HUES64 (cell line): ENCODE measurements around the gene RRAS2.

Experiments used
- H3K27ac ChIP-seq: 2 replicates; pipeline ENCODE4 v1.7.0; 2013; ENCODE audit warnings: low read depth, low read length, inconsistent platforms
- H3K27me3 ChIP-seq: 2 replicates; pipeline ENCODE4 v1.6.1; 2013; ENCODE audit warnings: mild to moderate bottlenecking, low read length; ENCODE audit not compliant: insufficient read depth
- H3K36me3 ChIP-seq: 2 replicates; pipeline ENCODE4 v1.6.1; 2013; ENCODE audit warnings: mild to moderate bottlenecking, low read length; ENCODE audit not compliant: insufficient read depth
- H3K4me1 ChIP-seq: 2 replicates; pipeline ENCODE4 v1.6.1; 2013; ENCODE audit warnings: mild to moderate bottlenecking, low read length, moderate library complexity; ENCODE audit not compliant: insufficient read depth
- H3K4me3 ChIP-seq: 2 replicates; pipeline ENCODE4 v1.5.1; 2013; ENCODE audit warnings: mild to moderate bottlenecking, low read length, moderate library complexity
- H3K9ac ChIP-seq: 2 replicates; pipeline ENCODE4 v1.6.1; 2013; ENCODE audit warnings: mild to moderate bottlenecking, low read depth, low read length
- H3K9me3 ChIP-seq: 2 replicates; pipeline ENCODE4 v1.6.1; 2013; ENCODE audit warnings: low read depth, low read length; ENCODE audit not compliant: insufficient read depth
- WGBS: fragments of 150-250, 120-280 bp; methylation state at CpG from one replicate; pipeline ENCODE4 v1.1.7; 2013; ENCODE audit warnings: missing lambda C conversion rate; 5-methylcytosine and 5-hydroxymethylcytosine counted together

RRAS2 gene

DNA sequence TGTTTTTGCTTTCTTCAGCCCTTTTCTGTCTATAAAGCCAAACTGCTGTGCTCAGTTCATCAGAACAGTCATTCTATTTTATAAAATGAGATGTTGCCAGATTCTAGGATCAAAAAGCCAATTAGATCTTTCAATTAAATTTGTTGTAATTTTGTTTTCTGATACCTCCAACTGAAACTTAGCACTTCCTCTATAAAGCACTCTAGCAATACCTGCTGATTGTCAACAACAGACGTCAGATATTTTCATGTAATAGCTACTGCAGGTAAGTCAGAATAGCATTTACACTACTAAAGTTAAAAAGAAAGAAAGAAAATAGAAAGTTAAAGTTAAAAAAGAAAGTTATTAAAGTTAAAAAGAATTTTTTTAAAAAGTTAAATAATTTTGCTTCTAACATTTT is 19.6 kb downstream of the RRAS2 start:
- WGBS = no CpG with 5 or more reads among the region's 1 CpG
- Histone ChIP-seq H3K9me3 (peaks cover 8% of the 10 kb centered on the region; the same call in 1 of the 2 replicates), H3K27ac (peak overlapping the region; percentile 80; the same call in 1 of the 2 replicates), H3K27me3 (no peaks in the 10 kb centered on the region), H3K36me3 (no peaks in the 10 kb centered on the region), H3K4me3 (peak overlapping the region; percentile 8; the same call in 1 of the 2 replicates), H3K4me1 (peaks cover 89% of the 10 kb centered on the region), H3K9ac (no peak overlapping the region)

- Histone ChIP-seq H3K4me1 (peaks cover 83% of the 10 kb centered on the region), H3K27ac (no peak overlapping the region), H3K36me3 (no peaks in the 10 kb centered on the region), H3K9ac (no peak overlapping the region), H3K9me3 (peaks cover 8% of the 10 kb centered on the region; the same call in 1 of the 2 replicates), H3K4me3 (no peak overlapping the region), H3K27me3 (no peaks in the 10 kb centered on the region)
- whole genome bisulfite sequencing = 88% methylated on average over 2 of the region's 2 CpGs
Measured at GRCh38 chr11:14336507-14337503, 22.2 kb downstream of the RRAS2 start.

DNA sequence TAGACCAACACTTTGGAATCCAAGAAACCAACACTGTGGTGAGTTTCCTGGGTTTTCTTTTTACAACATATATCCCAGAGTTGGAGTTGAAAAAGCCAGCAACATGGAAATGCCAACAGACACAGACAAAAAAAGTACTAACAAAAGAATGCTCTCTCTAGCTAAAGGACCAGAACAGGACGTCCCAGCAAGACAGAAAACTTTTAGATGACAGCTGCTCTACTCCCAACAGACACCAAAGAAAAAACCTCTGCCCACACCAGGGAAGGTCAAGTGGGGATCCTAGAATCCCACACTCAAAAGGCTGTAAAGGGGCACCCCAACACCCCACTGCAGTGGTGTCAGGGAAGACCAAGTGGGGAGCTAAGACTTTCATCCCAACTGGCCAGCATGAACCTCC is 23.3 kb downstream of the RRAS2 start:
- Histone ChIP-seq H3K4me3 (no peak overlapping the region), H3K36me3 (no peaks in the 10 kb centered on the region), H3K27me3 (no peaks in the 10 kb centered on the region), H3K9me3 (peaks cover 8% of the 10 kb centered on the region; the same call in 1 of the 2 replicates), H3K4me1 (peaks cover 84% of the 10 kb centered on the region), H3K9ac (no peak overlapping the region), H3K27ac (peak overlapping the region; percentile 64)
- 33% methylated on average over 1 of the region's 1 CpG for WGBS

DNA sequence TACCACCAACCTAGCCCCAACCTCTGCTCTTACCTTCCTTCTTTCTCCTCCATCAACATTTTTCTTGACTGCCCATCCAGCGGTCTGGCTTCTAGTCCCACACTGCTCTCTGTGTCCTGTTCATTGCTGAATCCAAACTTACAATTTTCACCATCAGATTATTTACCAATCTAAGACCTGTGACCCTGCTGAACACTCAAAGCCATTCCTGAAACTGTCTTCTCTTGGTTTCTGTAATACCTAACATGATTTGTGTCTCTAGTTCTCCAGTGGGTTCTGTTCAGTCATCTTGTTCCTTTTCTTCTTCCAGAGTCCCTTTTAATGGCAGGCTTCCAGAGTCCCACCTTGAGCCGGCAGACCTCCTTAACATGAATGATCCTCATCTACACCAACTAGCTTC is 24.1 kb downstream of the RRAS2 start:
- H3K4me1 ChIP-seq = peaks cover 87% of the 10 kb centered on the region
- 74% methylated on average over 2 of the region's 2 CpGs for WGBS
- no peak overlapping the region for H3K9ac ChIP-seq
- H3K36me3 ChIP-seq = no peaks in the 10 kb centered on the region
- H3K27ac ChIP-seq = 0 out of 2 replicates have a peak overlapping the region, but pooled peaks have one; percentile 5
- H3K9me3 ChIP-seq = peaks cover 8% of the 10 kb centered on the region; the same call in 1 of the 2 replicates
- H3K27me3 ChIP-seq = no peaks in the 10 kb centered on the region
- H3K4me3 ChIP-seq = no peak overlapping the region

GRCh38 chr11:14334192-14334591 is 24.8 kb downstream of the RRAS2 start:
- H3K4me3 ChIP-seq = no peak overlapping the region
- H3K36me3 ChIP-seq = no peaks in the 10 kb centered on the region
- no peak overlapping the region for H3K27ac ChIP-seq
- H3K9ac ChIP-seq = no peak overlapping the region
- peaks cover 8% of the 10 kb centered on the region; the same call in 1 of the 2 replicates for H3K9me3 ChIP-seq
- no peaks in the 10 kb centered on the region for H3K27me3 ChIP-seq
- 88% methylated on average over 1 of the region's 1 CpG for WGBS
- peaks cover 88% of the 10 kb centered on the region for H3K4me1 ChIP-seq

GRCh38 chr11:14331476-14332136 is 27.4 kb downstream of the RRAS2 start:
- WGBS = 87% methylated on average over 4 of the region's 6 CpGs
- Histone ChIP-seq H3K27ac (no peak overlapping the region), H3K36me3 (no peaks in the 10 kb centered on the region), H3K4me1 (peaks cover 72% of the 10 kb centered on the region), H3K9me3 (peaks cover 4% of the 10 kb centered on the region; the same call in 1 of the 2 replicates), H3K9ac (no peak overlapping the region), H3K4me3 (no peak overlapping the region), H3K27me3 (no peaks in the 10 kb centered on the region)

DNA sequence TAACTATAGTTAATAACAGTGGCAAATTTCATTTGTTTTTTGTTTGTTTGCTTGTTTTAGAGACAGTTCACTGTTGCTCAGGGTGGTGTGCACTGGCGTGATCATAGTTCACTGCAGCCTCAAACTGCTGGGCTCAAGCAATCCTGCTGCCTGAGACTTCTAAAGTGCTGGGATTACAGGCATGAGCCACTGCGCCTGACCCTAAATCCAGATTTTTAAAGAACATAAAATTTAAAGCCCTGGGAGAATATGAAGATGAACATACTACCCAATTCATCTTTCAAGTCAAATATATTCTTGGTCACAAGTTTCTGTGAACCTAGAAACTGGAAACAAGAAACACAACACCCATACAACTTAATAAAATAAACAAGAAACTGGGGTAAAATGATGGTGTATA is 28.1 kb downstream of the RRAS2 start:
- Histone ChIP-seq H3K4me3 (no peak overlapping the region), H3K9me3 (no peaks in the 10 kb centered on the region), H3K27me3 (no peaks in the 10 kb centered on the region), H3K9ac (no peak overlapping the region), H3K27ac (peak overlapping the region; percentile 38; the same call in 1 of the 2 replicates), H3K4me1 (peaks cover 72% of the 10 kb centered on the region), H3K36me3 (no peaks in the 10 kb centered on the region)
- 85% methylated on average over 2 of the region's 2 CpGs for WGBS

DNA sequence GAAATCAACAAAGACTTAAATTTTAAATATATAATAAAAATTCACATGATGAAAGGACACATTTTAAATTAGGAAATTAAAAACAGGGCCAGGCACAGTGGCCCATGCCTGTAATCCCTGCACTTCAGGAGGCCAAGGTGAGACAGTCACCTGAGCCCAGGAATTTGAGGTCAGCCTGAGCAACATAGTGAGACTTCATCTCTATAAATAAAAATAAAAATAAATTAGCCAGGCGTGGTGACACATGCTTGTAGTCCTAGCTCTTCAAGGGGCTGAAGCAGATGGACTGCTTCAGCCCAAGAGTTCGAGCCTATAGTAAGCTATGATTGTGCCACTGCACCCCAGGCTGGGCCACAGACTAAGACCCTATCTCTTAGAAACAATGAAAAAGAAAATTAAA is 29.3 kb downstream of the RRAS2 start:
- 91% methylated on average over 2 of the region's 2 CpGs for WGBS

DNA sequence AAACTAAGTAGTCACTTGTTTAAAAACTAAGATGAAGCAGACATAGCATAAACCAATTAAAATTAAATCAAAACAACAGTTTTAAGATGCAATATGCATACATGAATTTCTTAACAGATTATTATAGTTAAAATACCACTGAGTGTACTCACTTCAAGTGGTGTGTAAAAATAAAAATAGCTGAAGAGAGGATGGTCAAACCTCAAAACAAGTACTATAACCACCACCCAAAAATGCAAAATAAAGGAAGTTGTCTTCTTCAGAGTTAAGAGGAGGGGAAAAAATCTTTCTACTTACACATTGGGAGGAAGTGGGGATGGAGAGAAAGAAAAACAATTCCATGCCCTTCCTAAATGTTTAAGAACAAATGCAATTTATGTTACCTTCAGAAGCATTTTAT is 31.9 kb downstream of the RRAS2 start:
- Histone ChIP-seq H3K9me3 (no peaks in the 10 kb centered on the region), H3K4me3 (no peak overlapping the region; the same call in 1 of the 2 replicates), H3K4me1 (peaks cover 66% of the 10 kb centered on the region), H3K27ac (no peak overlapping the region), H3K36me3 (no peaks in the 10 kb centered on the region), H3K9ac (no peak overlapping the region), H3K27me3 (no peaks in the 10 kb centered on the region)

More for the DNA sequence above, 29.3 kb downstream of the RRAS2 start:
- Histone ChIP-seq H3K9ac (0 out of 2 replicates have a peak overlapping the region, but pooled peaks have one; percentile 40), H3K4me3 (no peak overlapping the region), H3K27me3 (no peaks in the 10 kb centered on the region), H3K9me3 (no peaks in the 10 kb centered on the region), H3K4me1 (peaks cover 67% of the 10 kb centered on the region), H3K27ac (peak overlapping the region; percentile 25; the same call in 1 of the 2 replicates), H3K36me3 (no peaks in the 10 kb centered on the region)

- Histone ChIP-seq H3K9ac (no peak overlapping the region), H3K9me3 (no peaks in the 10 kb centered on the region), H3K27me3 (no peaks in the 10 kb centered on the region), H3K36me3 (no peaks in the 10 kb centered on the region), H3K27ac (no peak overlapping the region), H3K4me1 (peaks cover 56% of the 10 kb centered on the region), H3K4me3 (no peak overlapping the region)
- WGBS = 96% methylated on average over 6 of the region's 6 CpGs
Measured at GRCh38 chr11:14323118-14323676, 35.8 kb downstream of the RRAS2 start.

- Histone ChIP-seq H3K4me1 (peaks cover 53% of the 10 kb centered on the region), H3K9me3 (no peaks in the 10 kb centered on the region), H3K27ac (no peak overlapping the region), H3K27me3 (no peaks in the 10 kb centered on the region), H3K36me3 (no peaks in the 10 kb centered on the region), H3K4me3 (no peak overlapping the region), H3K9ac (no peak overlapping the region)
- no CpG with 5 or more reads among the region's 2 CpGs for WGBS
Measured at GRCh38 chr11:14322510-14322909, 36.5 kb downstream of the RRAS2 start.
